CD4-positive, alpha-beta T cell treated with Interleukin-6 for 4 hours (primary cell): ENCODE measurements around the gene PAX3.

Source experiments
- DNase-seq: peaks from one replicate; pipeline ENCODE4 v3.0.0-alpha.2; 2020; ENCODE audit warnings: mixed read lengths

PAX3 gene

DNA sequence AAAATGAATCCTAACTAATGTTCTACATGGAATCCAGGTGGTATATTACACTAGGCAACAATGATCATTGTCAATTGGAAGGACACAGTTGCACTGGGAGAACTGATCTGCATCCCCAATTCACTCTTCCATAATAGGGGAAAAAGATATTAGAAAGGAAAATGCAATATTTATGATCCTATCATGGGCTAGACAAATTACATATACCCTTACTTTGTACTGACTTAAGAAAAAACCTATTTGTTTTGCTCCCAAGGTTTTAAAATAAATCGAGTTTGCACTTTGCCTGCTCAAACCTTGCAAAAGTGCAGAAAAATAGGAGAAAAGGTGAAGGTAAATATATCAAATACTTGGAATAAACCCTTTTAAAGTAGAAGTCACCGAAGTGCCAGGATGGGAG is 11.0 kb upstream of the PAX3 start:
- DNase-seq: no peak

DNA sequence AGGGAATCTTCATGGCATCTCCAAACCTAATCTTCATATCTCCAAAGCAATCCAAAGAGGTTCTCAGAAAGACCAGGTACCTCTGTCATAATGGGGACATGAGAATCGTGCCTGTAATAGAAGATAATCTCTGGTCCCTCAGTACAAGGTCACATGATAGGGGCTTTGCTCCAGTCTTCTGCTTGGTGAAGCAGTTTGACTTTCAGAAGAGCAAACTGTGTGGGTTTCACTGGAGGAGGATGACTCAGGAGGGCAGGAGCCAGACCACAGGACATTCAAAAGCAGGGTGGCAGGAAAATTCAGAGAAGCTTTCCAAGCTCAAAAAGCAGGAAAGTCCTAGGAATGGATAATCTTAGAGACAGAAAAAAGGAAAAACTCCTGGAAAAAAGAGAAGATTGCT is 10.6 kb upstream of the PAX3 start:
- DNase-seq: no peak

DNA sequence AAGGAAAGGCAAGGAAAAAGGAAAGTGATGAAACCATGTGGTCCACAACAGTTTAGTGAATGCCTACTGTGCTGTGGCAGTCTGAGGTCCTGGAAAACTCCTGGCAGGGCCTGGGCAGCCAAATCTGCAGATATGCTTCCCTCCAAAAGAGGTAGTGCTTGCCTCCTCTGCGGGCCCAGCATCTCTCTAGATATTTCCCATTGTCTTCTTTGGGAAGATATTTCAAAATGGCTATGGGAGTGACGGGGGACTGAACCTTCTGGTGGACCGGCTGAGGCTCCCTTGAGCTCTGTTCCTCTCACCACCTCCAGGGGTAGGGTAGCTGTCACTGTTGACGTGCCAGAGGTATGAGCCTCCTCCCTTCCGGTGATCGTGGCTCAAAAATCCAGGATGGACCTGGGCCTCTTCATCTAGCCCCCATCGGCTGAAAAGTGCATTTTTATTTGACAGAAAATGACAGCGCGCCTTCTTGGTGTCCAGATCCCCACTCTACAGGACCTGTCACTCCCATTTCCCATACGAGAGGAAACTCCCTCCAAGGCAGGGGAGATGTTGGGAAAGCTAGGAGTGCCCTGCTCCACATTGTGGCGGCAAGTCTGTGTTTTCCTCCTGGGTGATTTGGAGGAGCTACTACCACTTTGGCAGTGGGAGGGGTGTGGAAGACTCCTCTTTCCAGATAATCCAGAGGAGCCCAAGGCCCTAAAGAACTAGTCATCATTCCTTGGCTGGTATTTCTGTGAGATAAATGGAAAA is 9.4 kb upstream of the PAX3 start:
- no peak for DNase-seq

DNA sequence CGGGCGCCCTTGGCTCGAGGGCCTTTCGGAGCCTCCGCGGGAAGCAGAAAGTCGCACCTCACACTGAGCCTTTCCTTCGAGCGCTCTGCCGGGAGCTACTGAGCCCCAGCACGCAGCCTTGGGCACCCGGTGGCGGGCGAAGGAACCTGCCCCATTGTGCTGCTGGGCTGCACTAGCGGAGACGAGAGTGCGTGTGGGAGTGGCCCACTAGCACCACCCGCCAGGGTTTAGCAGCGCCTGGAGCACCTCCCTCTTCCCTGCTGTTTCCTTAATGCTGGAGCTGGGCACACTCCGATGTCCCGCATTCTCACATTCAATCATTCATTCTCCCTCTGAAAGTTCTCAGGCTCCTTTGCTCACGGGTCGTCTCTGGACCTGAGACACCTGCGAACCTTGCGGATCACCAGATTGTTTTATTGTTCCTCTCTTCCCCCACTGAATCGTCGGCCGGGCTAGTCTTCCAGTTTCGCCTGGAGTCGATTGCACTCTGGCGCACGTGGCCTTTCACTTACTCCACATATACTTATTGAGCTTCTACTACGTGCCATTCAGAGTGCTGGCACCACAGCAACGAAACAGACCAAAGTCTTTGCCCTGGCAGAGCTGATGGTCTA is 8.5 kb upstream of the PAX3 start:
- DNase-seq: no peak

DNA sequence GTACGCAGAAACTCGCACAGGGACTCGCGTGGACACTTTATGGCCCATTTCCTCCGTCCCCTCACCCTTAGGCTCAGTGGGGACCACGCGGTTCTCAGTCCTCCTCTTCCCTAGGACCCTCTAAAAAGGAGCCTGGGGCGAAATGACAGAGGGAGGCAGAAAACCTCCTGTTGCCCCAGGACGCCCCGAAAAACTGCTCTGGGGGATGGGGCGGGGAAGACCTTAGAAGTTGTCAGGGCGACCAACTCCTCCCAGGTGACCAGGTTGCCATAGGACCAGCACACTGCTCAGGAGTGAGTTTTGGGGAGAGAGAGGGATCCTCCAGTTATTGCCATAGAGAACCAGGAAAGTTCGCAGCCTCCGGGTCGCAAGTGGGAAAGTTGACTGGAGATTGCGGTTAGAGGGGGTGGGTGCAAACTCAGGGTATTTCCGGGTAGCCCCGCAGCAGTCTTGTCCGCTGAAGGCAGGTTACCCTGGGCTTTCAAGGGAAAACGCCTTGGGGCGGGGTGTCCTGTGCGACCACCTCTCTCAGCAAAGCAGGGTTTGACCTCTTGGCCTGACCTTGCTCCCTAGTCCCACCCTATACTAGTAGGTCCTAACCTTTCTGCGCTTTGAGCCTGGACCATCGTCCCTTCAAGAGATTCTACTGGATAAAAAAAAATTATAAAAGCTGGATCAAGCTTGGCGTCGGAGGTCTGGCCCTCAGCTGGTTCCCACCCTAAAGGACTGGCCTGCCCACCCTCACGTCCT is 7.8 kb upstream of the PAX3 start:
- DNase-seq: no peak

DNA sequence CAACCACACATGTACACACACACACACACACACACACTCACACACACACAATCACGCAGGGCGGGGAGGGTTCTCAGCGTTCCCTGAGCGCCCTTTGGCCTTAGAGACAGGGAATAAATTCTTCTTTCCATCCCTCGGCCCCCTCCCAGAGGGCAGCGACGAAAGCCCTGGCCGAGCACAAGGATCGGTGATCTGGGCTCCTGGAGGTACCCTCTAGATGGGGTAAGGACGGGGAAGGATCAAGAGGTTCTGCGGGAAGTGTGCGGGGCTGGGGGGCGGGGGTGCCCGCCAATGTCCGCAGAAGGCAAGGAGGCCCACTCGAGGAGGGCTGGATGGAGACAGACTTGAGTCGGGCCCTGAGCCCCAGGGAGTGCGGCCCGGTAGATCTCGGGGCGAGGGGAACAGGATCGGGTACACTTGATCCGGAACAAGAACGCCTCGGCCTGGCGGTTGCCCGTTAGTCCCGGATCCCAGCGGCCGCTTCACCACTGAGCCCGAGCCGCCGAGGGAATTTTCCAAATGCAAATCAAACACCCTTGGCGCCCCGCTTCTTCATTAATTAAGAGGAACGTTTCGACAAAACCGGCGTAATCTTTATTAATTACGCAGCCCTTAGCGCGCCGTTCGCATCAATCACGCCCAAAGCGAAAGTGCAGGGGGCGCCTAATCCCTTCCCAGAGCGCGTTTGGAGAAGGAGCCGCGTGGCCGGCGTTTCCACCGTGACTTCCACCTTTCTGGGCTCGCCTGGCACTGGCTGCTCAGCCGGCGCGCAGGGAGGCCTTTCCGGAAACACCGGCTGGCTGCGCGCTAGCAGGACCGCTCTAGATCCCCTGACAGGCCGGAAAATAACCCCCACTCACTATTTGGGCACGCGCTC is 7.0 kb upstream of the PAX3 start:
- no peak for DNase-seq

DNA sequence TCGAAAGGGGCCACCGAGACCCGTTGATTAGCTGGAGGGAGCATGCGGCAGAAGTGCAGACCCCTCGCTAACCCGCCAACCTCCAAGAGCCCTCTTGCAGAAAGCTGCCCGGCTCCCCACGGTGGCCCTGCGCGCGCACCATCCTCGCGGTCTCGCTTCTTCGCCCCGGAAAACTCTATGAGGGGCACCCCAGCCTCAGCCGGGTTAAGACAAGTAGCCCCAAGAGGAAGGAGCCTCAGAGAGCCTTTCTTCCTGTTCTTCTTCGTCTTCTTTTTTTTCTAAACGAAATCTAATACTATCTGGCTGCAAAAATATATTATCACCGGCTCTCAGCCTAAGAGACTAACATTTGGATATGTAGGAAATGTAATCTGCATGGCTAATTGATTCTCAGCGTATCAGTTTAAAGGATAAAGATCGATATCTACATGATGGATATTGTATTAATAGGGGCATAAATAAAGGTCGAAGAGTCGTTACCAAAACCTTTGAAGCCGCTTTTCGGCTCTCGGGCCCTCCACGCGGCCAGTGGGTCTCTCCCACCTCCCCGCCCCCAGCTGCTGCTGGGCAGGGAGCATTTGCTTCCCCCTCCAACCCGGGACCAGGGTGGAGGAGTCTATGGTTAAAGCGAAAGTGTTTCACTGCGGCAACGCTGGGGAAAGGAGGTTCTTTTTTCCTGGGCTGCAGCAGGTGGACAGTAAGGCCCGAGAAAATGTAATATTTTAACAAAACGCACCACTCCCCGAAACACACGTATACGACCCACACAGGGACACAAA is 6.1 kb upstream of the PAX3 start:
- no peak for DNase-seq

DNA sequence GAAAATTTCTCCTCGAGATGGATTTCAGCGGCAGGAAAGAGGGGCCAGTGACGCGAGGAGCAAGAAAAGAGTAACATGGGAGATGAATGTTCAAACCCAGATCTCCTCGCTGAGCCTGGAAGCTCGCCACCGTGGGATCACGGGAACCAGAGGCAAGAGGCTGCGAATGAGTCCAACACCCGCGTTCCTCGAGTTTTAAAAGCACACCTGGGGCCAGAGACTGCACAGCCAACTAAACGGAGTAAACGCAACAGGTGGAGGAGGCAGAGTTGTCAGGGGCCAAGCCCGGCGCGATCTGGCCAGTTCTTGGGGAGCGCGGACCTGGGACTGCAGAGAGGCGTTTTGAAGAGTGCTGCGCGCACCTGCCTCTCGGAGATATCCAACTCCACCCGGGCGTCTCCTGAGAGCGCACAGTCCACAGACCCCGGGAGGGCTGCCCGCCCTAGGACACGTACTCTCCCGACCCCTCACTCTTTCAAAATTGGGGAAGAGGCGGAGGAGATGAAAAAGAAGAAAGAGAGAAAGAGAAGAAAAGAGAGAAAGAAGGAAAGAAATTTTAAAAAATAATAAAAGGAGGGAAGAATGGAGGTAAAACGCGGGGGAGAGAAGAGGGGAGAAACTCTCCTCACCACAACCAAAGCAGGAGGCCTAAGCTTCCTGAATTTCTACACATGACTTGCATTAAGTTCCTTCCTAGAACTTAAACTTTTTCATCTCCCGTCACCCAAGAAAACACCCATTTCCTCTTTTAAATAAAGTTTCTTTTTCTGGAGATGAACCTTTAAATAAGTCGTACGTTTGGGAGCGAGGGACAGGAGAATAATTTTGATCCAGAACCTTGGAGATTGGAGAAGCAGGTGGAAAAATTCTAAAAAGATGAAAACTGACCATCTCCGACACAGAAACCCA is 5.3 kb upstream of the PAX3 start:
- no peak for DNase-seq

DNA sequence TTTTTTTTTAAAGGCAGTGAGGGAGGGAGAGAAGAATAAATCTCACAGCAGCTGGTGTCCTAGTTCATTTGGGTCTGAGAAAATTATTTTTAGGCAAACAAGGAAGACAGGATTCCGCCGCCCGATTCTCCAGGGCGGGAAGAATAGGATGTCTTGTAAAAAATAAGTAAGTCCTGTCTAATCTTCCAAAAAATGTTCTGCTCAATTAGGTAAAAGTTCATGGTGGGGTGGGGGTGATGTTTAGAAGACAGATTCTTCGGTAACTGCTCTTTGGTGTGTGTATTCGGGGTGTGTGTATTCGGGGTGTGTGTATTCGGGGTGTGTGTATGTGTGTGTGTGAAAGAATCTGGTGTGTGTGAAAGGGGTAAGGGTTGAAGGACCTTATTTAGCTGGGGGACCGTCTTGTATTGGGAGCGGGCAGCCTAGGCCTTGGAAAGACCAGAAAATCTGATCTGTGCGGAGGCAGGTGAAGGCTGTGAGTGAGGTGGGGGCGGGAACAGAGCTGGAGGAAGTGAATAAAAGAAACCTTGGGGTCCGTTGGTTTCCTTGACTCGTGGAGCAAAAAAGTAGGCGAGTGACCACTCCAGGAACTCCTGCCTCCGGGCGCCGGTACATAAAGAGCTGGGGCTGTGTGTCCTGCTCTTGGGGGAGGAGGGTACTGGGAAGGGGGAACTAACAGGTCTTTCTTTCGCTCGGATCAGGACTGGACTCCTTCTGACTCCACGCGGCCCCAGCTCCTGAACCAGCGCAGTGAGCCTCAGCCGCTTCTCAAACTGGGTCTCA is 4.4 kb upstream of the PAX3 start:
- DNase-seq: no peak

DNA sequence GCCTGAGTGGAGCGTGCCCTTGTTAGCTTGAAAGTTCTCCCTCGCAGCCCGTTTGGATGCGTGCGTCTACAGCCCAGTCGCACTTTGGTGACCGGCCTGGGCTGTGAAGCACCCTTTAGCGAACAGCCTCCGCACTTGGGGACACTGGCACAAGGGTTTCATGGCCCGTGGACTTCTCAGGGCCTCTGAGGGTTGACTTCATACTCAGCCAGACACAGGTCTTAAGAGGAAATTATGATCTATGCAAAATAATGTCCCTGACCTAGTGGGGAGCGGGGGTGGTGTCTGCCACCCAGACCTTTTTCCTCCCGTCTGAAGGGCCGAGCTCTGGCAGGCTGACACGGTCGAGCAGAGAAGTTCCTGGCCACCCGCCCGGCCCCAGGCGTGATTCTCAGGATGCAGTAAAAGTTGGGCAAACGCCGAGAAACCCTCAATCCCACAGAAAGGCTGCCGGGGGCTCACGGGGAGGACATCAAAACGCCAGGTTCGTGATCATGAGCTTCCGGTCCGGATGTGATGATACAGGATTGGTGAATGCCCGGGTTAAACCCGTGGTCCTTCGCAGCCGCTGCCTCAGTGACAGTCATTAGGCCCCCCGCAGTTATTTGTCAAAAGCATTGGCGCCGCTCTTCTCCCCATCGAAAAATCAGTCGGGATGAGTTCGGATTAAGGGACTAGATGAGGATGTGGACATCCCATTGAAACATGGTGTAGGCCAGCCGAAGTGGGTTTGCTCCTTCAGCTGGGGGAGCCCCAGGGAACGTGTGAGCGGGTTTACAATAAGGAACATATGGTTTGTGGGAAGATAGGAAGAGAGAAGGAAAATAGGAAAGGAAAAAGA is 3.6 kb upstream of the PAX3 start:
- DNase-seq: no peak

DNA sequence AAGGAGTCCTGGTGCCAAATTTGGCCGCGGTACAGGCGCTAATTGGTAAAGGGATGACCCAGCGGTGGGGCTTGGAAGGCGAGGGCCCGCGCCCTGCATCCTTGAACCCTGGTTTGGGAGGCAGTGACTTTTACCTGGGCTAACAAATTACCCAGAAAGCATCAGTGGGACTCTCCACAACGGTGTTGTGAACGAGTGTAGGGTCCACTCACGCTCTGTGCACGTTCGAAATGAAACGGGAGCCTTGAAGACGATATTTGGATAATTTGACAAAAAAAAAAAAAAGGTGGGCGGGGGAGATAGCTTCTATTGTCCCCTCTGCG is 3.0 kb upstream of the PAX3 start:
- DNase-seq: no peak

DNA sequence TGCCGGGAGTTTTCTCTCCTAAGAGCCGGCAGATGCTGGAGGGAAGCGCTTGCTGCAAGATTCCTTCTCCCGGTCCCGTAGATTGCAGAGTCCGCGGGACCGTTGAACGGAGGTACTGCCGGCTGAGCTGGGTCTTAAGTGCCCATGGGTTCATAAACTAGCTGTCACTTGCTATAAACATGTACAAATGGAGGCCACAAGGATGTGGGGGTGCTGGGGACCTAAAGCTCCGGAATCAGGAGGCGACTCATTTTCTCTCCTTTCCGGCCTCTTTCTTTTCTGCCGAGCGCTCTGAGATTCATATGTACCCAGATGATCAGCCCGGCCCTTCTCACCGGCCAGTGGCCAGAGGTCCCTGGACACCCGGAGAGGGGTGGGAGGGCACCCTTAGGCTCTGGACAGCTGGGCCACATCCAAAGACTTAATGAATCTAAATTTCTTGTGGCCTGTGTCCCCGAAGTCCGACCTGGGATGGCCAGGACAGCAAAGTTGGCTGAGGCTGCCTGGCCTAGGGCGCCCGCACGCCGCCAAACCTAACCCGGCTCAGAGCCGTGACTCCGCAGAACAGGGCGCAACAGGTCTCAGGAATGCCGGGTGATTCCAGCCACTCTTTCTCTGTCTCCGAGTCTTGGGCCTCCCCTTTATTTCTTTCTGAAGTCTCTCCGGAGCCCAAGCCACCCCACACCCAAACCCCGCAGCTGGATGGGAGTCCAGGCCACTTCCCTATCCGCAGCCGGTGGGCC is 2.4 kb upstream of the PAX3 start:
- no peak for DNase-seq

DNA sequence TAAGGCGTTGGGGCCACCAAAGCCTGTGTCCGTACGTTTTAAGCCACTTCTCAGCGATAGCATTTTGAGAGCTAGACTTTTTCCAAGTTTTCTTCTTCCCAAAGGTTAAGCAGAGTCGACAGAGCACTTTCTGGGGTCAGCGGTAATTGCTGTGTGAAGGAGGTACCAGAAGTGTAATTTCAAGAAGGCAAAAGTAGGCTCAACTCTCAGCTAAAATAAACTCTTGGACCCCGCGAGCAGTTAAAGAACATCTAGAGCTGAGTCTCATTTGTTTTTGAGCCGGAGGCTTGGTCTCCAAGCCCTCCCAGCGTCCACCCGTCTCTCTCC is 1.9 kb upstream of the PAX3 start:
- no peak for DNase-seq

DNA sequence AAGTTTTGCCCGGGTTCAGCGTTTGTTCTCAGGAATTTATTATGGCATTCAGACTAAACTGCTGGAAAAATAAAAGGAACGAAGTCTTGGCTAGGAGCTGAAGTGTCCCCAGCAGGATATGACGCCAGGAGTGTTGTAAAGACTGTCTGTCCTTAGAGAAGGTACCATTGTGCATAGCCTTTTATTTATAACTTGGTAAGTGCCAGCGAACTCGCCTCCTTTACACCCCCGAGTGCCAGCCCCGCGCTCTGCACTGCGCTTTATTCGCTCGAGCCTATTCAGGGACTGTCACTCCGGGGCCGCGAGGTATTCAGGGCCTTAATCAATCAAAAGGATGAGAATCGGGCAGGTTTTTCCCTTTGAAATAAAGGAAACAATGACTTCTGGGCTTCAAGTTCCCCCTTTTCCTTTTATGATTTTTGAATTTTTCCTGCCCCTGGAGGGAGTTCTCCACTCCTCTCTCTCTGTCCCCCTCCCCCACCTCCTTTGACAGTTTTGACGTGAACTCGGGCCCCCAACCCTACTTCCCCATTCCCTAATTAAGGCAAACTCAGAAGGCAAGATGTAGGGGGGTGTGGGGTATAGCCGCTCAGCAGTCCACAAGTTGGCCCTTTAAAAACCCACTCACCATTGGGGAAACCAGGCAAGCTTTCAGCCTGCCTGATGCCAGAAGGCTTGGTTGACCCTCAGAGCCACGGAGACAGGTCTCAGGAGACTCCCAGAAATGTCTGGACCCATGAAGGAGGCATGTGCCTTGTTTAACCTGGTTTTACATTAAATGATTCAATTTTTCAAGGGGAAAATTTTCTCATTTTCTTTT is 1.3 kb upstream of the PAX3 start:
- DNase-seq: no peak

DNA sequence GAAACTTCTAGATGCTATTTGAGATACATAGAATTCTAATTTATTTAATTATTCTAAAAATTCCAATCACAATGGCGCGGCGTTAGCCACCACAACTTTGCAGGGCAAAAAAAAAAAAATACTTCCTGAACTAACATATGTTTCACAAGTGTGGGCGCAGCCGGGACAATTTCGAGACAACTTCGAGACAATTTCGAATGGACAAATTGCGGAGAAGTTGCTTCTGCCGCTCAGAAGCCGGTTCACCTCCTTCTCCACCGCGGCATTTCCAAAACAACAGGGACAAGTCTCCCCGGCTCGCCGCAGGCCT is 842 bp downstream of the PAX3 start:
- DNase-seq: no peak

DNA sequence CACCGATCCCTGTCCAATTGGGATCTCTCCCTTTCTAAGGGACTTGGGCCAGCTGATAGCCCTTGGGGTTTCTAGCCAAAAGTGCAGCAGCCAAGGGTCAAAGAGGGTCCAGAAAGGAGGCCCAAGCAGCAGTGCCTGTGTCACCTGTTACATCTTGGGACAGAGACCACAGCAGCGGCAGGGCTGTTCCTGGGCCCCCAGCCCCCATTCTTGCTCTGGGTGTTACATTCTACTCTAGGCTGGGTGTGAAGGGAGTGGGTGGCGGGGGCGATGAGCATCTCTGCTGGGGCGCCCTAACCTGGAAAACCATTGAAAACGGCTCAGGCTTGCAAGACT is 1.2 kb downstream of the PAX3 start:
- DNase-seq: no peak

DNA sequence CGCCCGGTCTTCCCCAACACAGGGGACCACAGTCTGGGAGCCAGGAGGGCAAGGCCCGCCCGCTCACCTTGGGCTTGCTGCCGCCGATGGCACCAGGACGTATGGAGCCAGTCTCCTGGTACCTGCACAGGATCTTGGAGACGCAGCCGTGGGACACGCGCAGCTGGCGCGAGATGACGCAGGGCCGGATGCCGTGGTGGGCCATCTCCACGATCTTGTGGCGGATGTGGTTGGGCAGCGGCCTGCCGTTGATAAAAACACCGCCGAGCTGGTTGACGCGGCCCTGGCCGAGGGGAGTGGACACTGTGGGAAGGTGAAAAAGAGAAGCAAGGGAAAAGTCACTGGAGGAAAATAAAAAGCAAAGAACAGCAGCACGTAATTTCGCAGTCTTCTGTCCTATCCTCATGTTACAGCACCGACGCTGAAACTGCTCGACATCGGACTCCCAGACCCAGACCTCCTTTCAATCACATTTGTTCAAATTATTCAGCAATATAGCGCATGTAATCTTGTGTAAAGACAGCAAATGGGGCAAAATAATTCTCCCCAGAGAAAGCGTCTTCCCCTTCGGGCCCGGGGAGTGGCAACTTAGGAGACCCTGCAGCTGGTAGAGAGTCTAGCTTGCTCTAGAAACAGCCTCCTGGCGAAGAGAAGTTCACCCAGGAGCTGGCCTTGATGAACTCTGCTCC is 1.7 kb downstream of the PAX3 start:
- DNase-seq: no peak

DNA sequence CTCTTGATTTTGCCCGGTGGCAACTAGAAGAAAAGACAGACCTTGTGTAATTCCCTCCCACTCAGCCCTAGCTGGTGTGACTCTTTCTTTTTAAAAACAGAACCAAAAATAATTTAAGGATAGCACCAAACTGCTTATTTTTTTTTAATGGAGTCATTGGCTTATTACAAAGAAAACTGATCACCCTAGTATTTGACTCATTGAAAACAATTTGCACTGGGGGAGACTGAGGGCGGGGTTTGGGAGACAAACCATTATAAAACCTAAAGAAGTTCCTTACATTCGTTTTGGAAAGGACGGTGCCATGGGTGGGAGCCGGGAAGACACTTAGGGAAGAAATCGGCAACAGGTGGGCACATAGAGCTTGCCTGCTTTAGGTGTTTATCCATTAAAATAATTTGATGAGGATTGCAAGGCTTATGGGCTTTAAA is 2.5 kb downstream of the PAX3 start:
- no peak for DNase-seq
